ENCODE measurements around the gene POC1A.
A peak's percentile ranks its signal among the peaks of the same experiment; 100 is the strongest.

Gene POC1A

DNA sequence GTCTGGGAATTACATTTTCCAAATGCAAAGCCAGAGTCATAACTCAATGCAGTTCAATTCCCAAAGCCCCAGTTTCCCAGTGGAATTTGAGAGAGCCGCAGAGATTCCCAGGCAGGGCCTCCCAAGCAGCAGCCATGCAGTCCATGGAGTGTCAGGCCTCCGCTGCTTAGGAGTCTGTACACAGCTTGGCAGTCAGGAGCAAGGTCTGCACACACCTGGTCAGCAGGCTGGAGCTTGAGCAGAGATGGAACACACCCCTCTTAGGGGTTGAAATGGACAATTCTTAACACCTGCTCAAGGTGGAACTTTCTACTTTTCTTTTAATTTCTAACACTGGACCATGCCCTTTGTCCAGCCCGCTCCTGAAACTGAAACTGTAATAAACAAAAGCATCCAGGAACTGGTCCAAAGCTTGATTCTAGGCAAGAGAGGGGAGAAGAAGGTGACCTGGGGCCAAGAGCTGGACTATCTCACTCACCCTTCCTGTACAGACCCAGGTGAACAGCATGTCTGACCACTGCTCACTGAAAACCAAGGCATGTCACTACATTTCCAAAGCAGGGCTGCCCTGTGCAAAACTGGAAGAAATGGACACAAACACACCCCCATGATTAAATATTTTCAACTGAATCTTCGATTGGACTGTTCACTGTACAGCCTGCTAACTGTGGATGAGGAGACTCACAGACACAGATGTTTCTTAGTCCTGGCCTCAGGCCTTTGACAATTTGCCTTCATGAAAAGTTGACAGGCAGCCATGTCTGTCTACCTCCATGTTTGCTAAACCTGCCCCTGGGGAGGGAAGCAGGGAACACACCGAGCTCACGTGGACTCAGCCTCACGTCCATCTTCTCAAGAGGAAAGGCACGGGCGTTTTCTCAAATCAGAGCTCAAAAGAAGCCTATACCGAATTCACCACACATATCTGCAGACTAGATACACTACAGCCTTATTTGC is 49.3 kb downstream of the POC1A start:
- no peak for DNase-seq (ENCODE audit: low spot score)

DNA sequence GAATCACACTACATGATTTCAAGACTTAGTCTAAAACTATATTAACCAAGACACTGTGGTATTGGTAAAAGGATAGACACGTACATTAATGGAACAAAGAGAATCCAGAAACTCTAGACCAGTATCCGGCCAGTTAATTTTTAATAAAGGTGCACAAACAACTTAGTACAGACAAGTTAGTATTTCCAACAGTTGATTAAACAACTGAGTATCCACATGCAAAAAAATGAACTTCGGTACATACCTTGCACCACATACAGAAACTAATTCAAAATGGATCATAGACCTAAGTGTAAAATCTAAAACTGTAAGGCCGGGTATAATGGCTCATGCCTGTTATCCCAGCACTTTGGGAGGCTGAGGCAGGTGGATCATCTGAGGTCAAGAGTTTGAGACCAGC is 51.3 kb downstream of the POC1A start:
- no peak for DNase-seq (ENCODE audit: low spot score)

DNA sequence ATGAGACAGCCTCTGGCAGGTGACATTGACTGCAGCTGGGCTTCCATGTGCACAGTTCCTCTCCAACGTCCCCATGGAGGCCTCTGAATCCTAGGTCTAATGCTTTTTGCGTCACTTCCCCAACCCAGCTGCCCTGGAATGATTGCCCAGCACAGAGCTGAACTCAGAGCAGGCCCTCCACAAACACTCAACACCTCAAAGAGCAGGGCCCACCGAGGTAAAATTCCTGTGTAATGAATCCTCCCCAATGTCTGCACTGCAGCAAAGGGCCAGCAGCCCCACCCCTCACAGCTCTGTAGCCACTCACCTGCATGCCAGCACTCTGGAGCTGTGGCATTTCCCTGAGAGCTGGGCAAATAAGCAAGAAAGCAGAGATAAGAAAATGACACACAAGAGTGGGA is 55.2 kb downstream of the POC1A start:
- no peak for DNase-seq (ENCODE audit: low spot score)

DNA sequence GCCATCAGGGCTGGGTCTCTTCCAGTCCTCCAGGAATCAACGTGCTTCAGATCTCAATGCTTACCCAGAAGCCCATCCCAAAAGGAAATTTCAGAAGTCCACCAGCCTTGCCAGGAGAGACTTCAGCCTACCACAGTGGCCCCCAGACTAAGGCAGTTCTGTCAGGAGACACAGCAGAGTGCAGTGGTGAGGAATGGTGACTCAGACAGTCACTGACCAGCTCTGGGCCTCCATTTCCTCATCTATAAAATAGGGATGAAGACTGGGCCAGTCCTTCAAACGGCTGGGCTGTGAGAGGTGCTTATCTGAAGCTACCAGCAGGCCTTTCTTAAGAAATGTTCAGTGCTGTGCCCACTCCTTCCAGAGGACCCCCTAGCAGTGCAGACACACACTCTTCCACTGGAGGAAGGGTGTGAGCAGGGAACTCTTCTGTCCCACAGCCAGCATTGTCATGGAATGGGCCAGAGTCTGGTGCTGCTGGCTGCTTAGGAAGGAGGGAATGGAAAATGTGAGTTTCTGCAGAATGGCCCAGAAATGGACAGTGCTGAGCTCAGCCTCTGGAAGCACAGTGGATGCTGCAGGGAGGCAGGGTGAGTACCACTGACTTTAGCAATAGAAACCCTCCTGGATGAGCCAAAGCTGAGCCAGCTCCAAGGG is 56.2 kb downstream of the POC1A start:
- DNase-seq (ENCODE audit: low spot score): no peak

DNA sequence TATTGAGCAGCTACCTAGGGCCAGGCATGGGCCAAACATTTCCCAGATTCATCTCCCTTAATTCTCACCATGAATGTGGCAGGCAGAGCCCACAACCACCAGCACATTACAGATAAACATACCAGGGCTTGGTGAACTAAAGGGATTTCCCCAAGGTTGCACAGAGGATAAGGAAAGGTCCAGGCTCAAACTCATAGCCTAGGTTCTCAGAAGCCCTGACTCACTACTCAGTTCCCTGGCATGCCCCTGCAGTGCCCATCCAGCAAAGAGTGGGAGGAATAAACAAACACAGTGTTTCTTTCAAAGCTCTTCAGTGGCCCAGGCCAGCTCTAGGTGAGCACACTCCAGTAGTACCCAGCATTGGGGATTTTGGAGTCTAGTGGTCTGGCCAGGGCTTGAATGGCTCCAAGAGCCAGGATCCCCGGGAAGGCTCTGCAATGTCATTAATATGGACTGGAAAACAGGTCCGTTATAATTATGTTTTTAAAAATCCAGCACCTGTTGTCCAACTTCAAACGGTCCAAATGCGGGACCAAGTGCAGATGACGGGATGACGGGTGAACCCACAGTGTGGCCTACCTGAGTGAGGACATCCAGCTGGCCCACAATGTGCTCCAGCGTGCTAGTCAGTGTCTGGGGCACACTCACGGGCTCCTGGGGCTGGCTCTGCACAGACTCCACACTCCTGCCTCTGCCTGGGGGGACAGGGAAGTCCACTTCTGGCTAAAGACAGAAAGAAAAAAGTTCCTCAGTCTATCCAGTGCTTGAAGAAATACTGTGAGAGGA is 58.0 kb downstream of the POC1A start:
- no peak for DNase-seq (ENCODE audit: low spot score)

DNA sequence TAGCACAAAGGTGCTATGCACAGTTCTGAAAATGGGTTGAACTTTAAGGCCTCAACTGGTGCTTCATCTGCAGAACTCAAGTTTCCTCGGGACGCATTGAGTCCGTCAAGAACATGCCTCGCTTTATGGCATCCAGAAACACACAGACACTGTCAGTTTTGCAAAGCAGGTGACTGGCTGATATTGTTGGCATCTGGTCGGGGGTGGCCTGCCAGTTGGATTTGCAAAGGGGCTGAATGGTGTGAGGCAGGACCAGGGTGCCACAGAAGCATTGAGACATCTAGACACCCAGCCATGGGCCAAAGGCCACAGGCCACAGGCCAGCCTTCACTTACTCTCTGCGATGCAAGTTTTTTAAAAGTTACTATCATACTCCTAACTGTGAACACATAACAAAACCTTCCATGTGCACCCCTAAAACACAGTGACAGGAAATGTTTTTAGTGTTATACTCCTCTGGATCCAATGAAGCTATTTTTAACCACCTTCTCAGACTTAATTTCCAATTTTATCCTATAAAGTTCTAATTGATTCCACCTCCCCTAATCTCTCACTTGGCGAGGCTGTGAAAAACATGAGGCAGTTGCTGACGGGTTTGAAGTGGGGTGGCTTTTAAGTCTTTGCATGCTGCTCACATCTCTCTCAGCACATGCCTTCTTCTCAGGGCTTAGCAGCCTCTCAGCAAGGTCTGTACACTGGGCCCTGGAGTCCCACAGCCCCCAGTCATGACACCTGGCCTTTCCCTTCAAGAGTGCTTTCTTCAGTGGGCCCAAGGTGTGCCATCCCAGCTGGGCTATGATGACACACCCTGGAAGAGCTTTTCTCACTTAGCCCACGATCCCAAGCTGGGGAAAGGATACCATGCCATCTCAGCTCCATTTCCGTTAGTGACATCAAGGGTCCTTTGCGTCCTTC is 59.4 kb downstream of the POC1A start:
- DNase-seq (ENCODE audit: low spot score): no peak

DNA sequence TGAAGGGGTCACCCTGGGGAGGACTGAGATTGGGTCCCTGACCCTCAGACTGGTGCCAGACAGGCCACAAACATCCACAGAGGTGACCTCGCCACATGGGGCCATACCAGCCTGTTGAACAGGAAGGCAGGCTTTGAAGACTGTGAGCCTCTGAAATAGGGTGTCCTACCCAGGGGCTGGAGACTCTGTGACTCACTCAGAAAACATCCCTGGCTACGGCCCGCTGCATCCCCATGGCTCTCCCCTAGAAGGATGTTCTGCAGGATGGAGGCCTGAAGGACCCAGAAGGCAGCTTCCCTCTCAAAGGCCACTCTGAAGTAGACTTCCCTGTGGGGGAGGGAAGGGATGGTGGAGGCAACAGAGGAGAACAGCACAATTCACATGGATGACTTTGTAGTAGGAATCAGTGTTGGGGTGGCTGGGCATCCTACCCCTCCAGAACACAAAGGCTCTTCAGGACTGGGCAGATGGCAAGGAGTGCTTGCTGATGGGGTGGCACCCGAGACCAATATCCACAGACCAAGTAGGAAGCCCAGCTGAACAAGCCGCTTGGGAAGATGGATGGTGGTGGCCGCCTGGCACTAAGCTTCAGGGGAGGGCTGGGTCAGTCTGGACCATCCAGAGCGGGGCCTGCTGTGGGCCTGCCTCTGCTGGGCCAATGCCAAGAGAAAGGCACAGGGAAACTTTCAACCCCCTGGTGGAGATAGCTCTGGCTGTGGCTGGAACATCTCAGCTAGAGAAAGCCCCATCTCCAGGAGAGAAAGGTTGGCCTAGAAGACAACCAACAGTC is 60.3 kb downstream of the POC1A start:
- DNase-seq (ENCODE audit: low spot score): no peak

DNA sequence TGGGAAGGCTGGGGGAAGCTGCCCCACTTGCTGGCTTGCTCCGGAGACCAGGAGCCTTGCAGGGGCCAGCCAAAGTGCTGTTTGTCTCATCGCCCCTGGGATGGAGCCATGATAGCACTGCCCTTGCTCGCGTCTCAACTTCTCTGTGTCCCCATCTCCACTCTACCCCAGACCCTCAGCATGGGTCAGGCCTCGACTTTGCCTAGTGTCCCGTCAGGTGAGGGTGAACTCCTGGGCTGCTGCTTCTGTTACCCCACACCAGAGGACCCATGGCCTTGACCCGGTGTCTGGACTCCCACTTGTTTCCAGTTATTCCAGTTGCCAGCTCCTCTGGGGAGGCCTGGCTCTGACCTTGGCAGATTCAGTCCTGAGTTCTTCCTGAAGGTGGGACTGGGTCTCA is 61.3 kb downstream of the POC1A start:
- no peak for DNase-seq (ENCODE audit: low spot score)

DNA sequence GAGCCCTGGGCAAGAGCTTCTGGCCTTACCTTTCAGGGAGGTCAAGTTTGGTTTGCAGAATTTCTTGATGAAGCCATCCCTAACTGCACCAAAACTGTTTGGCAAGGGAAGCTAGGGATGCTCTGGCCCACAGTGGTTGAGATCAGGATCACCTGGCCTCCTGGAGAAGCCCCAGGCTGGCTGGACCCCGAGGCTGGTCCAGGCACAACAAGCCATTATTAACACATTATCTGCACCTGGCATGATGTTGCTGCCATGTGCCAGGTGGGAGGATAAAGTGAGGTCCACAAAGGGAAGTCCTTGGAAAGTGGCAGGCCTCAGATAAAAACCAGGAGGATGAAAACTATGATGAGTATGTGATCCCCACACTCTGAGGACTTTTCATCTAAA is 62.0 kb downstream of the POC1A start:
- no peak for DNase-seq (ENCODE audit: low spot score)

DNA sequence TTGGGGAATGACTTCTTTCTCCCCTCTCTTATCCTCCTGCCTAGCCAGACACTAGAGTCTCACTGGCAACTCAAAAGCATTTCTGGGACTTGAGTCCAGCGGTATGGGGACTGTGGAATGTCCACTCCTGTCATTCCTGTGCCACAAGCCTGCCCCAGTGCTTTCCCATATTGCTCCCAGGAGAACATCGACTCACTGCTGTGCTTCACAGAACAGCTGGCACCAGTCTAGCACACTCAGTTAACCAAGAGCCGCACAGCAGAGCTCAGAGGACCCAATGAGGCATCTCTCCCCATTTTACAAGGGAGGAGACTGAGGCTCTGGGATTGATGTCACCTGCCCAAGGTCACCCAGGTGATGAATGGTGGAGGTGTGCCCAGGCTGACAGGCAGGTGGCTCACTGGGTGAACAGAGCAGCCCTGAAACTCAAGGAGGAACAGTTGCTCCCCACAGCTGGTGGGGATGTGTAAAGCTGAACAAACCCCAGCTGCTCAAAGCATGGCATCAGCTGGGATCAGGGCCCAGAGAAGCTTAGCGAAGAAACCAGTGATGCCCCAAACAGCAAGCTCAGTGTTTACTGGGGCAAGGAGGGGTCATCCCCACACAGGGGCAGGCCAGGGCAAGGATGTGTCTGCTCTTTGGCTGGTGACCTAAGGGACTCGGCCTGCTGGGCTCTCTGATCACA is 62.5 kb downstream of the POC1A start:
- DNase-seq (ENCODE audit: low spot score): peak; percentile 79

DNA sequence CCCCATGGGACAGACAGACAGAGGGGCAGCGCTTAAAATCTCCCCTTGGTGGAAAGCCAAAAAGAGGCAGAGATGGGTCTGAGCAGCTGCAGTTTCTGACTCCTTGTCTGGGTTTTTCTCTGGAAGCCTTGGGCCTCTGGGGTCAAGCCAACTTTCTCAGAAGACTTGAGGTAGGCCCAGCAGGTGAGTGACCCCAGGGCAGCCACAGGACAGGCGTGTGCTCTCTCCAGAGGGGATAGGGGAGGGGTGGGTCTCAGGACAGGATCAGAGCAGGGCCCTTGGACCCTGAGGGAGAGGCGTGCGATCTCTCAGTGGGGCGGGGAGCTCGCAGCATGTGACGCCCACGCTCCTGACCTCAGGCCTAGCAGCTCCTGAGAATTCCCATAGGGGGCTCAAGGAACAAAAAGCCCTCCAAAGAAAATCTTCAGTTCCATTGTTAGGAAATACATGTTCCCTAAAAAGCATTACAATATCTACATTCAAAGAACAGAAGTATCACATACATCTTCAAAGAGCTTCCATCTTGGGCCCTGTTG is 63.2 kb downstream of the POC1A start:
- no peak for DNase-seq (ENCODE audit: low spot score)

DNA sequence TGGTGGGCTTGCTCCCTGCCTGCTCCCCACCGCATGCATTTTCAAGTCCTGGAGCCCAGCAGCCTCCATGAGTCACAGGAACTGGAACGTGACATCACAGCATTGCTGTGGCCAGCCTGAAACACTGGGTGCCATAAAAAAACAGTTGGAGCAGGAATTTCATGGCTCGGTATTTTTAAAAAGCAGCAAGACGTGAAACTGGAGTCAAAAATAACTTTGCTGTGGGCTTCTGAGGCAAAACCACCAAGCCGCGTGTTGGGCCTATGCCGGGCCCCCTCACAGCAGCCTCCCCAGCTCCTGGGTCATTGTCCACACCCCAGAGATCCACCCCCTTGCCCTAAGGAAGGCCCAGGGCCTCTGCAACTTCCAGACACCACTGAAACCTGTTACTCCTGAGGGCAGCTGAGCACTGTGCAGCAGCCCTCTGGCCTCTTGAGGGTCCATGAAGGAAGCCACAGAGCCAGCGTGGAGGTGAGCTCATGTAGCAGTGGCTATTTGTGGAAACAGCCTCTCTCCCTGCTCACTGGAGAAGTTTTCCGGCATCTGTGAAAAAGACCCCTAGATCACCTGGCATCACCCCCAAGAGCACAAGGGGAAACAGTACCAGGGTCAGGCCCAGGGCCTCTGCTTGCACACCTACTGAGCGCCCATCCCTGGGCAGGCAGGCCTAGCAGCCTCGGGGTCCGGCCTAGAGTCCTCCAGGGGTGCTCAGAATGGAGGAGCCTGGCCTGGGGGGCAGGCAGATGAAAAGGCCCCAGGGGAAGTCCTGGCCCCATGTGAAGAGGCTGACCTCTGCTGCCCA is 63.9 kb downstream of the POC1A start:
- DNase-seq (ENCODE audit: low spot score): no peak

DNA sequence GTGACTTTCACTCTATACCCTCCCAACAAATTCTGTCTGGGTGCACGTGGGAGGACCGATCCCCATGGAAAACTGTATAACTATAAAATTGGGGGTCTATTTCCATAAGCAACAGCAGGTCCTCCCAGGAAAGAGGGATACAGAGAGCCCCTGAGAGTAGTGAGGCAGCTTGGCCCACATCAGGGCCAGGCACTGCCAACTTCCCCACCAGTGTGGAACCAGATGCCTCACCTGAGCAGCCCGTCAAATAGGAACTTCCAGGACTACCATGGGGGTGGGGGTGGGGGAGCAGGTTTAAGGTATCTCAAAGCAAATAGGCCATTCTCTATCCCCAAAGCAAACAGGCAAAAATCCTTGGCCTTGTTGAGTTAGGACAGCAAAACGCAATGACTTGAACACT is 64.5 kb downstream of the POC1A start:
- no peak for DNase-seq (ENCODE audit: low spot score)

DNA sequence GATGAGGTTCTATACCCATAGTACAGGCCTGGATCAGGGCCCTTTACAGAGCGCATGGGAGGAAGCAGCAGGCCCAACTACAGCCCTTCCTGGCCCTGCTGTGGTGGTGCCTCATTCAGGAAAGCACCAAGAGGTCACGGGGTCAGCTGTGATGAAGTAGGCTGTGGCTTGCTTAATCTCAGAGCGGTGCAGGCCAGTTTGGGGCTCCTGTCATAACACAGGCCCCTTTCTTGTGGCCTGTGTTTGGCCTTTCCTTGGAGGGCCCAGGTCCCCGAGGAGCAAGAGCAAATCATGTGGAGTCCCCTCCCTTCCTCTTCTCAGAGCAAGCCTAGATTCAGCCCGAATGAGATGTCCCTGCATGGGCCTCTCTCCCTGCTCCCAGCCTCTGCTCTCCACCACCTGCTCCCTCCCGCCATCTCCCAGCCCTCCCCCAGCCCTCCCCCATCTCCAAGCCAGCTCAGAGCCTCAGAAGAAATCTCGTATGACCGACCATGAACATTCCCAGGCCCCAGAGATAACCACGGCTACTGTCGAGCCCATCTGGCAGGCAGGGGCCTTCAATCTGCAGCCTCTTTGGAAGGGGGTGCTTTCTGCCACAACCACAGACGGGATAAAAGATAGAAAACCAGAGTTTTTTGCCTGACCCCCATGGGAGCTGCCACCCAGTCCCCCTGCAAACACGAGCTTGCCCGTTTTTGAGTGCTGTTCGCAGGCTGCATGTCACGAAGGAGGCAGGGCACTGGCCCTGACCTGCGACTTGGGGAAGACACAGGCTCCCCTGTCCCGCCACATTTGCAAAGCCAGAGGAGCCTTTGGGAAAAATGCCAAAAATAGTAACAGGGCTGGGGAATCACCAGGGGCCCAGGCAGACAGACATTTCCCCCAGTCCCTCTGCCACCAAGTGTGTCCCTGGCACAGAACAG is 65.5 kb downstream of the POC1A start:
- DNase-seq (ENCODE audit: low spot score): no peak

DNA sequence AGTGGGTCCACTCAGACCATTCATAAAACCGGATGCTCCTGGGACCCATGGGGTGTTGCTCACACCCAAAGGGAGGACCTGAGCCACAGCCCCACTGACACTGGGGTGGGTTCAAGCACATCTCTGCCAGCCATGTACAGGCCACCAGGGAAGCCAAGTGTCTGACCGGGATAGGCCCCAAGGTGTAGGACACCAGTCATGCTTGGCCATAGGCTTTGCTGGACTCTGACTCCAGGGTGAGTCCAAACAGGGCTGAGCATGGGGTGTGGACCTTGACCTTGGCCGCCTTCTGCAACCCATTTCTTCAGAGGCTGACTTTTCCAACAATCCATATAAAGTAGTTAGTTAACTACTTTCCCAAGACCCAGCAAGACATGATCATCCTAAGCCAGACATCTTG is 66.5 kb downstream of the POC1A start:
- no peak for DNase-seq (ENCODE audit: low spot score)

DNA sequence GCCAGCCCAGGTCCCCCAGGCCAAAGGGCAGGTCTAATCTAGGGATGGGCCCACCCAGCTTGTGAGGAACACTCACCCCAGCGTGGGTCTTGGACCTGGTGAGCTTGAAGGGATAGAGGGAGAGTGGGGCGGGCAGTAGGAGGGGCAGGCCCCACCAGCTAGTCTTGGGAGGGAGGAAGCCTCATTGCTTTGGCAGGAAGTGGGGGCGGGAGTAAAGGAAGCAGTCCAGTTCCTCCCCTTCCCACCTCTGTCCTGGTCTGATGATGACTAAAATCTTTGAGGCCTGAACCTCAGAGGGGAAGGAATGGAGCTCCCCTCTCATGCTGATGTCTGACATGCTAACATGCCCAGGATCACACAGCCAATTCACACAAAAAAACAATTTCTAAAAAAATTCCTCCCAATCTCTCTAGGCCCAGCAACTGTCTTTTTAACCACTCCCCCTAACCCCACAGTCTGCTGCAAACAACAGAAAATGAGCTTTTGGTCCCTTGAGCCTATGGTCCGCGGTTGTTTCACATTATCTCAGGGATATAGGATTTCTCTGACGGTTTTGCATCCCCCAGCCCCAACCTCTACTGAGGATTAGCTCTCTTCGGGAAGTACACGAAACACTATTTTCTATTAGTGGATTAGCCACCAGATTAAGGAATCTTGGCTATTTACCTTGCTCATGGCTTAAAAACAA is 67.1 kb downstream of the POC1A start:
- DNase-seq (ENCODE audit: low spot score): no peak

DNA sequence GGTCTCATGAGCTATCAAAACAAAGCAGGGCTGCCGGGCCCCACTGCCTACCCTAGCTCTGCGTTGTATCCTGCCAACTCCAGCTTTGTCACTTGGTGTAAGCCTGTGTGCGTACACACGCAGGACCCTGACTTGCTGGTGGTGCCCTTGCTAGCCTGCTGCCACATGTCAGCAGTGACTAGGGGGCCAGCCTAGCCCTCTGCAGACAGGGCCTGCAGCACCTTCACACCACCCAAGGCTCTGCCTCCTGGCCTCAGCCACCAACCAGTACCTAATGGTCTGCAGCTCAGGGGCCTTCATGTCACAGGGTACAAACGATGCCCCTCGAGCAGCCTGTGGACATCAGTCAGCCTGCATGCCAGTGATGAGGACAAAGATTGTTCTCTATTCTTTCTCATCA is 67.8 kb downstream of the POC1A start:
- no peak for DNase-seq (ENCODE audit: low spot score)

Data from Ammon's horn (tissue), 1 donor.